Subcutaneous adipose tissue (tissue), 4 donors: ENCODE data around the gene PLEKHD1. TPM values are rescaled to one million over a fixed set of nuclear protein-coding genes. Genes with fewer than 3 reads are reported as not detected.

Experiments
- total RNA-seq, 4 donors: library from RNA; depleted of rRNA; stranded (reverse); fragments of >200 nt; gene quantifications; one replicate each; pipeline ENCODE4 v1.1.0, GENCODE V29; 2016
- TF ChIP-seq, protein P1 (sequence below): fragments of 450-650 bp; IDR thresholded peaks from one replicate; pipeline ENCODE4 v1.5.1; 2016; ENCODE audit warnings: low read depth, mild to moderate bottlenecking, control low read depth, antibody characterized with exemption, moderate library complexity

PLEKHD1 gene
- total RNA-seq, 4 donors from 2014 or later = 0.22 to 0.38 TPM; not detected in 2

DNA sequence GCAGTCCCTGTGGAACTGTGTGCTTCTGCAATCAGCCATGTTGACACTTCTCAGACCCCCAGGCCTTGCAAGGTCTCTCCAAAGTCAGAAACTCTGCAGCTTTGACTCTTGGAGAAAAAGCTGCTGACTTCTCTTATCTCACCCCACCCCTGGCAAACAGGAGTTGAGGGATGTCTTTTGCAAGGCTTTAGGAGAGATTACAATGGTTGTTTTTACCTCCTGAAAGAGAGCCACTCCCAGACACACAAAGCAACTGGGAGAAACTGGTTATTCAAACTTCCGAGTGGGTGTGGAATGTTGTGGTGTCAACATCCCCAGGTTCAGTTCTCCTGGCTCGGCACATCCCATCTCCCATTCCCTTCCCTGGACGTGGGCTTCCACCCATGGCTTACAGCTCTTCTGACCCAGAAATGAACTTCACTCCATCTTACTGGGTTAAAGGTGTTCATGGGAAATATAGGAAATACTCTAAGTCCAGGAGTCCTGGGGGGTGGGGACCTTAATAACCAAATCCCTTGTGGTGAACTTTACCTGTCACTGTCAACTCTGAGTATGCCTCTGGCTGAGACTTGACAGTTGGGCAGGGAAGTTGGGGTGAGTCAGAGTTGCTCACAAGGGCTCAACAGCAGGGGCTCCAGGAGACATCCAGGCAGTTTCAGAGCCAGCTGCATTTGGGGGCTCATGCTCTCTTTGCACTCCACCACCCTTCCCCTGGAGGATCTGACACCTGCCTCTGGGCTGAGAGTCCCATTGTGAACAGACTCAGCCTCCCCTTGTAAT lies 48.2 kb downstream of the PLEKHD1 start:
- TF ChIP-seq, protein P1, sequence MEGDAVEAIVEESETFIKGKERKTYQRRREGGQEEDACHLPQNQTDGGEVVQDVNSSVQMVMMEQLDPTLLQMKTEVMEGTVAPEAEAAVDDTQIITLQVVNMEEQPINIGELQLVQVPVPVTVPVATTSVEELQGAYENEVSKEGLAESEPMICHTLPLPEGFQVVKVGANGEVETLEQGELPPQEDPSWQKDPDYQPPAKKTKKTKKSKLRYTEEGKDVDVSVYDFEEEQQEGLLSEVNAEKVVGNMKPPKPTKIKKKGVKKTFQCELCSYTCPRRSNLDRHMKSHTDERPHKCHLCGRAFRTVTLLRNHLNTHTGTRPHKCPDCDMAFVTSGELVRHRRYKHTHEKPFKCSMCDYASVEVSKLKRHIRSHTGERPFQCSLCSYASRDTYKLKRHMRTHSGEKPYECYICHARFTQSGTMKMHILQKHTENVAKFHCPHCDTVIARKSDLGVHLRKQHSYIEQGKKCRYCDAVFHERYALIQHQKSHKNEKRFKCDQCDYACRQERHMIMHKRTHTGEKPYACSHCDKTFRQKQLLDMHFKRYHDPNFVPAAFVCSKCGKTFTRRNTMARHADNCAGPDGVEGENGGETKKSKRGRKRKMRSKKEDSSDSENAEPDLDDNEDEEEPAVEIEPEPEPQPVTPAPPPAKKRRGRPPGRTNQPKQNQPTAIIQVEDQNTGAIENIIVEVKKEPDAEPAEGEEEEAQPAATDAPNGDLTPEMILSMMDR = no peak

DNA sequence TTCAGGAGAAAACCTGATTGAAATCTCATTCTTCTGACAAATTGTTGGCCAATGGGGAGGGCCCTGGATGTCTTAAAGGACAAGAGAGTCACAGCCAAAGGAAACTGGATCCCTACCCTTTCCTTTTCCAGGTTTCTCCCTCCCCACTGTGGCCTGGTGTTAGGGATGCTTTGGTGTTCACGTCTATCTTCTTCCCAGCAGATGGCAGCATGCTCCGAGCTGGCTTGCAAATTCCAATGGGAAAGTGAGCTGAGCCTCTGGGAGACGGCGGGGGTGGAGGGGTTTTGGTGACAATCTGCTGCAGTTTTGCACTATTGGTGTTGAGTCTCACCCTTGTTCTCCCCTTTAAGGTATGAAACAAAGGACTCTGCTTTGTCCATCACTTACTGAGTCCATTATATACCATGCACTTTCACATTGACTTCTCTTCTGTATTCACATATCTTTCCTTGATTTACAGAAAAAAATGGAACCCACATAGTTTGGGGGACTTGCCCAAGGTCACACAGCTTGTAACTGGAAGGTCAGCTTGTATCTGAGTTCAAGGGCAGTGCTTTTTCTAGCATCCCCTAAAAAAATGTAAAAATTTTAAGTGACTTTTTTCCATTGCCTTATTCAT lies 50.8 kb downstream of the PLEKHD1 start:
- TF ChIP-seq, protein P1 = no peak

DNA sequence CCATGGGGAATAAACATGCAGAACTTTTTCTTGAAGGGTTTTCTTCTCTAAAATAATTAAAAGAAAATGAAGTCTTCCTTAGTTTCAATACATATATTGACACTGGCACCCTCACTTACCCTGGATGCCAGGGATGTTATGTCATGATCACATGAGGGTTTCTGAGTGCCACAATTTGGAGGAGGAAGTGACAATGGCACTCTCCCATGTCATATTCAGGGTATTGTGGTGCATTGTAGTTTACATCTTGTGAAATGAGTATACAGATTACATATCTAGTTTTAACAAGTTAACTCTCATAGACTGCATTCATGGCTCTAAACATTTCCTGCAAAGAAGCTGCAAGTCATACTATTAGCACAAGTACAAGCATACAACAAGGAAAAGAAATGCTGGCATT lies 52.4 kb downstream of the PLEKHD1 start:
- TF ChIP-seq, protein P1 = no peak

DNA sequence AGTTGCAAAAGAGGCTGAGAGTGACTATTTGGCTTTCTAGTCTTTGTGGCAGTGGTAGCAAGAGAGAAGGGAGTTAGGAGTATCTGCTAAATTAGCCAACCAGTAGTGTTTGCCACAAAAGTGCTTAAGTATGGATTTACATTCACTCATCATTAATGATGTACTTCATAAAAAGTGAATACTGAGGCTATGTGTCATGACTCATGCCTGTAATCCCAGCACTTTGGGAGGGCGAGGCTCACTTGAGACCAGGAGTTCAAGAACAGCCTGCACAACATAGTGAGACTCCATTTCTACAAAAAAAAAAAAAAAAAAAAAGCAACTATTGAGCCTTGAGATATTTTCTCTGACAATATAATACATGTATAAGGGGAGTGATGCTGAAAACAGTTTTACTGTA lies 53.4 kb downstream of the PLEKHD1 start:
- TF ChIP-seq, protein P1 = no peak

DNA sequence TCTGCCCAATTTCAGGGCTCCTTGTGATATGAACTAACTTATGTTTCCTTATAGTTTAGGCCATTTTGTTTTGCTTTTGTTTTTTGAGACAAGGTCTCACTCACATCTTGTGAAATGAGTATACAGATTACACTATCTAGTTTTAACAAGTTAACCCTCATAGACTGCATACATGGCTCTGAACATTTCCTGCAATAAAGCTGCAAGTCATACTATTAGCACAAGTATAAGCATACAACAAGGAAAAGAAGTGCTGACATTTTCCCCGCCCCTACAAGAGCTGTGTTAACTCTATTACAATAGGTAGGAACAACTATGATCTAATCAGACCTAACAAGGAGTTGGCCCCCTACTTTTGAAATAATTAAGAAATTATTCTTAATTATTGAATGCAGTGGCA lies 54.2 kb downstream of the PLEKHD1 start:
- TF ChIP-seq, protein P1 = no peak

DNA sequence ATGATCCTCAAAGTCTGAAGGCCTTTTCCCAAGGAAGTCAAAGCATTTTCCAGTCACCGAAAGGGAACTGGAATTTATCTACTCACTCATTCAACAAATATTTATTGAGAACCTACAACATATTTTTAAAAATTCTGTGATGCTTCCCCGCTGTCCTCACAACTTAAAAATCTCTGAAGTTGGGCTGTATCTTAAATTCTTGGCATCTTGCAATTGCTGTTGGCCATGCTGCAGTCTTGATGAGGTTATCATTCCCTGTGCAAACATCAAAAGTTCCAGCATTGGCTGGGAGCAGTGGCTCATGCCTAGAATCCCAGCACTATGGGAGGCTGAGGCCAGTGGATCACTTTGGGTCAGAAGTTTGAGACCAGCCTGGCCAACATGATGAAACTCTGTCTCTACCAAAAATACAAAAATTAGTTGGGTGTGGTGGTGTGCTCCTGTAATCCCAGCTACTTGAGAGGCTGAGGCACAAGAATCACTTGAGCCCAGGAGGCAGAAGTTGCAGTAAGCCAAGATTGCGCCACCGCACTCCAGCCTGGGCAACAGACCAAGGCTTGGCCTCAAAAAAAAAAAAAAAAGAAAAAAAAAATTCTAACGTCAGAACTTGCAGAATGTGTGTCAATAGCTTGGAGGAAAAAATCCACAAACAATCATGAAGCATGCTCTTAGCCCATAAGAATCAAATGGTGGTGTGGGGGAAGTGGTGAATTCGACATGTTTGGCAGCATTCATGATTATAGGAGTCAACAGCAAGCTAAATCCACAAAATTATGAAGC lies 55.3 kb downstream of the PLEKHD1 start:
- TF ChIP-seq, protein P1 = no peak

DNA sequence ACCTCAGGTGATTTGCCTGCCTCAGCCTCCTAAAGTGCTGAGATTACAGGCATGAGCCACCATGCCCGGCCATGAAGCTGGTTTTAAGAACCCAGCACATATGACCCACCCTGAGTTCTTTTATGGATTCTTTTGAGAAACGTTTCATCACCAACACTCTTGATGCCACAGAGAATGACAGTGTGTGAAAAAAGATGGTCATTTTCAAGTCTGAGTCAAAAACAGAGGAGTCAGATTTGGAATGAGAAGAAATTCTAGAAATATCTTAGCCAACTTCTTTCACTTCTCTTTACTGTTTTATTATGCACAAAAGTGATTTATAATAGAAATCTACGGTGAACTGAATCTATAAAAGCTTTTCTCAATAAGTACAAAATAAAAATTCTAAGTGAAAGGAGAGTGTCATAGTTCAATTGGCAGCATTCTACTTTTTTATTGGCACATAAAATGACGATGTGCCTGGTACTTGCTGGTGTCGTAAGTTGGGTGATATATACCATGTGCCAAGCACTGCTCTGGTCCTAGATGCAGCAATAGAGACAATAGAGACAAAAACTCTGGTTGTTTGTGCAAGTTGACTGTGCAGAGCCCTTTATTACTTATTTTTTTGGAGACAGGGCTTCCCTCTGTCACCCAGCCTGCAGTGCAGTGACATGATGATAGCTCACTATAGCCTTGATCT lies 56.3 kb downstream of the PLEKHD1 start:
- TF ChIP-seq, protein P1 = no peak
